GM12872 (cell line): ENCODE data around the gene CEACAM3.
A peak's percentile ranks its signal among the peaks of the same experiment; 100 is the strongest.

Experiments
- TF ChIP-seq, protein P1 (sequence below): IDR thresholded peaks from 3 replicates; pipeline ENCODE4 v1.5.1; 2011; ENCODE audit warnings: low read depth, mild to moderate bottlenecking, low read length, moderate library complexity; ENCODE audit not compliant: insufficient read depth

The CEACAM3 gene

GRCh38 chr19:41850381-41850780, 54.0 kb downstream of the CEACAM3 start:
- TF ChIP-seq, protein P1, sequence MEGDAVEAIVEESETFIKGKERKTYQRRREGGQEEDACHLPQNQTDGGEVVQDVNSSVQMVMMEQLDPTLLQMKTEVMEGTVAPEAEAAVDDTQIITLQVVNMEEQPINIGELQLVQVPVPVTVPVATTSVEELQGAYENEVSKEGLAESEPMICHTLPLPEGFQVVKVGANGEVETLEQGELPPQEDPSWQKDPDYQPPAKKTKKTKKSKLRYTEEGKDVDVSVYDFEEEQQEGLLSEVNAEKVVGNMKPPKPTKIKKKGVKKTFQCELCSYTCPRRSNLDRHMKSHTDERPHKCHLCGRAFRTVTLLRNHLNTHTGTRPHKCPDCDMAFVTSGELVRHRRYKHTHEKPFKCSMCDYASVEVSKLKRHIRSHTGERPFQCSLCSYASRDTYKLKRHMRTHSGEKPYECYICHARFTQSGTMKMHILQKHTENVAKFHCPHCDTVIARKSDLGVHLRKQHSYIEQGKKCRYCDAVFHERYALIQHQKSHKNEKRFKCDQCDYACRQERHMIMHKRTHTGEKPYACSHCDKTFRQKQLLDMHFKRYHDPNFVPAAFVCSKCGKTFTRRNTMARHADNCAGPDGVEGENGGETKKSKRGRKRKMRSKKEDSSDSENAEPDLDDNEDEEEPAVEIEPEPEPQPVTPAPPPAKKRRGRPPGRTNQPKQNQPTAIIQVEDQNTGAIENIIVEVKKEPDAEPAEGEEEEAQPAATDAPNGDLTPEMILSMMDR = no peak

DNA sequence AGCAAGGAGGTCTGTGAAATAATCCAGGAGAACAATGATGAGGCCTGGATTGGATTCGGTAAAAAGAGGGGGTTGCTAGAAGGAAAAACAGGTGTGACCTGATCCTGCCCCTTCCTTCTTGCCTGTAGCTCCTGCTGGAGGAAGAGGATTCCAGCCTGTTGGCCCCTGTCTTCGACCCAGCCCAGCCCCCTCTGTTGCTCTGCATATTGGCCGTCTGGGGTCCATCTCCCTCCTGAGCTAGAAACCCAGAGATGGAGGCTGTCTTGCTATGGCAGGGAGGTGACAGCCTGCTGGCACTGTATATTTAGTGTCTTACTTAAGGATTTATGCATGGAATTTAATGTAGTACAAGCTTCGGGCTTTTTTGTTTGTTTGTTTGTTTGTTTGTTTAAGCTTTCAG, 55.1 kb downstream of the CEACAM3 start:
- TF ChIP-seq, protein P1 = no peak

GRCh38 chr19:41853344-41853743, 57.0 kb downstream of the CEACAM3 start:
- TF ChIP-seq, protein P1 = no peak

- TF ChIP-seq, protein P1 = no peak
These were observed 57.4 kb downstream of the CEACAM3 start for GRCh38 chr19:41853768-41854167.

DNA sequence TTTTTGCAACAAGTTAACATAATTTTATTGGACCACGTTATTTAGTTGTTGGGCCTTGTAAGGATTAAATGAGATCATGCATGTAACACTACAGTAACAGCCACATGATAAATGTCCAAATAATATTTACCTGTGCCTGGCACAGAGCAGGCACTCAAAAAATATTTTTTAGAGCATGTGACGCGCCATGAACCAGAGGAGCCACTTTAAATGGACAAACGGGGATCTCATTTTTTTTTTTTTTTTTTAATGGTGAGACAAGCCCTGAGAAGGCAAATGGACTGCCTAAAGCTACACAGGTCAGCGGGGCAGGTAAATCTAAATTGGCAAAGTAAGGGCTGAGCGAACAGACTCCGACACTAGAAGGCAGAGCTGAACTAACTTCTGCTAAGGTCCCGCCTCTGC, 62.8 kb downstream of the CEACAM3 start:
- TF ChIP-seq, protein P1 = no peak; the same call in 2 of the 3 replicates

DNA sequence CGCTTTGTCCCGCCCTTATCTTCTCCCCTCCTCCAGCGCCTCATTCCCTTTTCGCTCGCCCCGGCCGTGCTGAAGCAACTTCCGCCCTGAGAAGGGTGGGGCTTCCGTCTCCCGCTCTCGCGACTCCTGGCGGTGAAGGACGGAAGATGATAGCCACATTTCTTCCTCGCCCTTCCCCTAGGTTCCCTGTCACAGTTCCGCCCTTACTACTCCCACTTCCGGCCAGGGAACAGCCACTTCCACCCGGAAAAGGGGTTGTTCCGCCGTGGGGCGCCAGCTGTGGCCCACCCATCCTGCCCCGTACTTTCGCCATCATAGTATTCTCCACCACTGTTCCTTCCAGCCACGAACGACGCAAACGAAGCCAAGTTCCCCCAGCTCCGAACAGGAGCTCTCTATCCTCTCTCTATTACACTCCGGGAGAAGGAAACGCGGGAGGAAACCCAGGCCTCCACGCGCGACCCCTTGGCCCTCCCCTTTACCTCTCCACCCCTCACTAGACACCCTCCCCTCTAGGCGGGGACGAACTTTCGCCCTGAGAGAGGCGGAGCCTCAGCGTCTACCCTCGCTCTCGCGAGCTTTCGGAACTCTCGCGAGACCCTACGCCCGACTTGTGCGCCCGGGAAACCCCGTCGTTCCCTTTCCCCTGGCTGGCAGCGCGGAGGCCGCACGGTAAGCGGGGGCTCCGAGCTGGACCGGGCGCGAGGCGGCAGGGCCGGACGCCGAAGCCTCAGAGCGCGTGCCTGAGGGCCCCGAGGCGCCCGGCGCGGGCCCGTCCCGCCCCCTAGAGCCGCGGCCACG, 63.4 kb downstream of the CEACAM3 start, which contains the start of gene RPS19:
RPS19 (plus strand) TSS at position 638 of the 801 bp plus-strand sequence. CDS start 520 bp downstream, outside the sequence.
- TF ChIP-seq, protein P1 = peak; percentile 63

DNA sequence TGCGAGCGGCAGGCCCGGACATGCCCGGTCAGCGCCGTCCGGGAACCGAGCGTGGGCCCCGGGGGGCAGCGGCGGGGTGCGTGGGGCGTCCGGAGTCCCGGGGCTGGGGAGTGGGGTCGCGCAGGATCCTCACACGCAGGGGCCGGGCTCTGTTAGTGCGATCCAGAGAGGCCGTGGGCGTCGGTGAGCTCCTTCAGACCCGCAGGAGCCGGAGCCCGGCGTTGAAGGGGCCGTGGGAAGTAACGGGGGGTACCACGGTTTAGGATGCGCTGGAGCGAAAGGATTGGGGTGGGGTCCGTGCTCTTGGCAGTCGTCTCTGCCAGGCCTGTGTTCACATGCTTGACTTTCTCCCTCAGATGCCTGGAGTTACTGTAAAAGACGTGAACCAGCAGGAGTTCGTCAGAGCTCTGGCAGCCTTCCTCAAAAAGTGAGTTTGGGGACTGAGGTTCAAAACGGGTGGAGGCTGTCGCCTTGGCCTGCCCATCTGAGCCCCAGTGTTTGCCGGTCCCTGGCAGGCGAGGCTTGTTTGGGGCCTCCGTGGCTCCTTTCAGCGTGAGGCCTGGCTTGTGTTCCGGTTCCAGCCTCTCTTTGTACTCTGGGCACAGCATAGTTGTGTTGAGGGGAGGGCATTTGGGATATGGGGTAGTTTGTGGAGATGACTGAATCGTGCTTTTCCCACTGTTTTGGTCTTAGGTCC, 64.2 kb downstream of the CEACAM3 start:
- TF ChIP-seq, protein P1 = no peak
